Activated CD8-positive, alpha-beta memory T cell treated with anti-CD3 and anti-CD28 coated beads for 48 hours (primary cell): ENCODE data around the gene VASH1.
A peak's percentile ranks its signal among the peaks of the same experiment; 100 is the strongest.

Experiments used
- DNase-seq, 3 experiments: peaks; one replicate each; pipeline ENCODE4 v3.0.0-alpha.2; 2020; ENCODE audit warnings: low read depth in 2 of 3, low spot score in 2 of 3

Gene VASH1

DNA sequence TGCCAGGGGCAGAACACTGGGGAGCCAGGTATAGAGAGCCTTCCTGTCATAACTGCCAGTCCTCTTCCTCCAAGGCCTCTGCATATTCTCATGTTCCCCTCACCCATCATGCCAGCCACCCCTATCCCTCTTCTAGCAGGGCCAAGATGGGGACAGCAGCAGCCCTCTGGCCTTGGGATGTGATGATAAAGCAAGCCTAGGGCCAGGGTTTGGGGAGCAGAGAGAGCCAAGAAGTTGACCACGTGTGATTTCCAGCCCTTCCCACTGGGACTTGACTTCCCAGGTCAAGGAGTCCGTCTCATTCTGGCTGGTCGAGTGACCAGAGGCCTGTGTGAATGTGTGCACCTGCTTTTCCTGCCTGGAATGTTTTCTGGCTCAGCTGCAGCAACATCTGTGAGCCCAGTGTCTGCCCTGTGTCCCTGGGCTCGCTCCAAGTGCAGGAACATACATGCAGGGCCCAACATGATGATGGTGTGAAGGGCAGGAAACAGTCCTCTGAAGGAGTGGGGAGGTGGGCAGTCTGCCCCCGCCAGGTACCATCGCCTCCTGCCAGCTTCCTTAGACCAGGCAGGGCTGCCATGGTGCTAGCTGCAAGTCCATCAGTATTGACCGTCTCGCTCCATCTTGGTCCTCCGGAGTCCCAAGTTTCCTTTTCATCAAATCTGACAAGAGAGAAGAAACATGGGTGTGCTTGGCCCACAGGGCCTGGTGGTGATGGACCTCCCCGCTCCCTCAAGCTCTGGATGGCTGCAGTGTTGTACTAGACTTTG lies 21.0 kb downstream of the VASH1 start:
- no peak for DNase-seq

DNA sequence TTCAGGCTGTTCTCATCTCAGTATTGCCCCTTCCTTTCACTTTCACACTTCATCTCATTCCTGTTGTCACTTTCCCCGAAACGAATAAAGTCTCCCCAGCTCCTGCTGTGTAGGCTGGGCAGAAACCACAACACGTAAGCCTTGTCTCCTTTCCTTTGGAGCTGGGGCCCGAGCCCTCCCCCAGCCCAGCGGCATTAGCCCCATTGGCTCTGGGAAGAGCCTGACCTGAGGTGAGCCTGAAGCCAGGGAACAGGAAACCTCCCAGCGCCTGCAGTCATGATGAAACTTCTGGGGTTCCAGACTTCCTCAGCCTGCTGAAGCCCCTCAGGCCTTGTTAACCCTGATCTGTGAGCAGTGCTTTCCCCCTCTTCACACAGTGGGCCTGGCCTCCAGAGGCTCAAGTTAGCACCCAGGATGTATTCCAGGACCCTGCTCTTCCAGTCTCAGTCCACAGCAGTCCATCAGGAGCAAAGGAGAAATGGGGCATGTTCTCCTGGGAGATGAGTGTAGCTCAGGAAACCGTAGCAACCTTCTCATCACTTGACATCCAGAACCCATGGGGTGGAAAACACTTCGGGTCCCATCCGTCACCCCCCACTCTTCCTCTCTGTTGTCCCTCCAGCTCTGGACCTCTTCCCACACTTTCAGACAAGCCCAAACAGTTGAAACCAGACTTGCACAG lies 21.8 kb downstream of the VASH1 start:
- DNase-seq = no peak

GRCh38 chr14:76784266-76784874 lies 23.1 kb downstream of the VASH1 start:
- DNase-seq = no peak

GRCh38 chr14:76784881-76785280 lies 23.6 kb downstream of the VASH1 start:
- DNase-seq = no peak

DNA sequence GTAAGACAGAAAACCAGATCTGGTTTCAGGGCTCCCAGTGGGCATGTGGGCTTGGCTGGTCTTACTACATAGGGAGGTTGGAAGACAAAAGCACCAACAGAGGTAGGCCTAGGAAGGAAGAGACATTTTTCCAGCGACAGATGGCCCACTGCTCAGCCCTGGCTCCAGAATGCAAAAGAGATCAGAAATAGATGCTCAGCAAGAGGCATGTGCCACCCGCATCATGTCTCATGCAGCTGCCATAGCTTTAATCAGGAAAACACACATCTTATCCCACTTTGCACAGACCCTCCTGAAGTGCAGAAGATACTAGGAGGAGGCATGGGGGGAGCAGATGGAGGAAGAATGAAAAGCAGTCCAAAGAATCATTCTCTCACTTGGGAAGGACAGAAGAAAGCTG lies 25.3 kb downstream of the VASH1 start:
- no peak for DNase-seq

DNA sequence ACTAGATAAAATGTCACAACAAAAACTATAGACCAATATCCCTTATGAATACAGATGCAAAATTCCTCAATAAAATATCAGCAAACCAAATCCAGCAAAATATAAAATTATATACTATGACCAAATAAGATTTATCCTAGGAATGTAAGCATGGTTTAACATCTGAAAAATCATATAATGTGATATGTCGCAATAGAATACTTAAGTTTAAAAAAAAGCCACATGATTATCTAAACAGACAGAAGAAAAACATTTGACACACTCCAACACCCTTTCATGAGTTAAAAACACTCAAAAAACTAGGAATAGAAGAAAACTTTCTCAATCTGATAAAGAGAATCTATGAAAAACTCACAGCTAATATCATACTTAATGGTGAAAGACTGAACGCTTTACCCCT lies 31.2 kb downstream of the VASH1 start:
- DNase-seq = no peak

DNA sequence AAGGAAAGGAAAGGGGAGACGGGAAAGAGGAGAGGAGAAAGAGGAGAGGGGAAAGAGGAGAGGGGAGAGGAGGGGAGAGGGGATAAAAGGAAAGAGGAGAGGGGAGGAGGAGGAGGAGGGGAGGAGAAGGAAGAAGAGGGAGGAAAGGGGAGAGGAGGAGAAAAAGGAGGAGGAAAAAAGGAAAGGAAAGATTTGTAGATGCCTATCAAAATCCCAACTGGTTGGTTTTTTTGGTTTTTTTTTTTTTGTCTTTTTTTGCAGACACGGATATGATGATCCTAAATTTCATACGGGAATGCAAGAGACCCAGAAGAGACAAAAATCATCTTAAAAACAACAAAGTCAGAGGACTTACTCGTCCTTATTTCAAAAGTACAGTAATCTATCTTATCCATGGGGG lies 32.1 kb downstream of the VASH1 start:
- no peak for DNase-seq

DNA sequence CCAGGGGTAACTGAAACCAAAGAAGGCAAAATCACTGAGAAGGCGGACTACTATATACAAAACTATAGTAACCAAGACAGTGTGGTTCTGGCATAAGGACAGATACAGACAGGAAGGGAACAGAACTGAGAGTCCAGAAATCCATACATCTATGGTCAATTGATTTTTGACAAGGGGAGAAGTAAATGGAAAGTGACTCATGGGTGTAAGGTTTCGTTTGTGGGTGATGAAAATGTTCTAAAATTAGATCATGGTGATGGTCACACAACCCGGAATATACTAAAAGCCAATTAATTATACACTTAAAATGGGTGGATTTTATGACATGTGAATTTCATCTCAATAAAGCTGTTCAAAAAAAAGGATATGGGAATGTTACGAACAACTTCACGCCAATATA lies 32.7 kb downstream of the VASH1 start:
- DNase-seq = no peak

DNA sequence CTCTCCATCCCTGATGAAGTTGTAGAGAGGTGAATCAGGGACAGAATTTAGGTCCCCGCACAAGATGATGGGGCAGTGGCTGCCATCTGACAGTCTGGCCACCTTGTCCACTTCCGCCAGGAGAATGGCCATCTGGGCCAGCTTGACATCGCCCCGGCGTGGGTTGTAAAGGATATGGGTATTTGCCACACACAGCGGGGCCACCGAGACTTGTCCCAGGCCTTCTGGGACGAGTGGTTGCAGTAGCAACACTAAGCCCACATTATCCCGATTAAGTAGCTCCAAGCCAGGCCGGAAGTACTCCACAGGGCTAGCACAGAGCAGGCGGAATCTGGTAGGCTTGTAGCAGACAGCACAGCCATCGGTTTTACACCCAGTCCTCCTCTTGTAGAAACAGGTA lies 45.2 kb downstream of the VASH1 start:
- DNase-seq = no peak

DNA sequence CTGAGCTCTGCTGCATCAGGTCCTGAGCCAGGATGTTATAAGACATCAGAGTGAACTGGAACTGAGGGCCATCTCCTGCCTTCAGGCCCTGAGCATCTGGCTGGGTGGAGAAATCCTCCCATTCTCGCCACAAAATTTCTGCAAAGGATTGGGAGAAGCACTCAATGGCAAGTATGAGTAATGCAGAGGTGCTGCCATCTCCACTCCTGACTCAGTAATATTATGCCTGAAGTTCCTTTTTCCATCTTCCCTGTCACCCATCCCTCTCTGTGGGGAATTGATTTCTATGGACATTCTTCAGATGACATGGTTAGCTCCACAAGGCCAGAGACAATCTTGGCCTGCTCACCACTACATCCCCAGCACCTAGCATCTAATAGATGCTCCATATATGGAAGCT lies 46.7 kb downstream of the VASH1 start:
- no peak for DNase-seq

GRCh38 chr14:76808990-76809389 lies 47.7 kb downstream of the VASH1 start:
- DNase-seq = no peak

- DNase-seq = no peak
These were observed 49.3 kb downstream of the VASH1 start for GRCh38 chr14:76810525-76810924.

GRCh38 chr14:76810953-76811400 lies 49.7 kb downstream of the VASH1 start:
- DNase-seq = no peak

DNA sequence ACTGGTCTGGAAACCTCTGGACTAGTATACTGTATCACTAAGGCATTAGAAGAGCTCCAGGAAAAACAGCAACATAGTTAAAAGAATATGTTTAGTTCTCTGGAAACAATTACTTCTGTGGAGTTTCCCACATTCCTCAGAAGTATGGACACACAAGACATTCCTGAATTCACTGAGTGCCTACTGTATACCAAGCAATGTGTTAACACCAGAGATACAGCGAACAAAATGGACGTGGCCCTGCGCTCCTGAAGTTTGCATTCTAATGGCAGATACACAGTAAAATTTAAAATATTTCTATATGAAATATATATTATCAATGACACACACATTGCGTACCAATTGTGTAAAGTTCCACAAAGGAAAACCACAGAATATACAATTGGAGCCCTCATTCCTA lies 50.3 kb downstream of the VASH1 start:
- no peak for DNase-seq

DNA sequence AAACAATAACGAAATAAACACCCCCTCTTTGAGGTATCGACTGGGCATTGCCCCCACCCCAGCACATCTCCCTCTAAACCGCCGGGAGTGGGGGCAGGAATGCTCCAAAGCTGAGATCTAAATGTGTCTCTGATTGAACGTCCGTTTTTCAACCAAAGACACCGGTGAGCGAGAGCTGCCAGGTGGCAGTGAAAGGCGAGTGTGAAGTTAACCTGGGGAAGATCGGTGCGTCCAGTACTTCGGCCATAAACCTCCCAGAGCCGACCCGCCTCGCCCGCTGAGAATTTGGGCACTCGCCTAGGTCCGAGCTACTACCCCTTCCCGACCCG lies 50.8 kb downstream of the VASH1 start:
- DNase-seq = no peak

DNA sequence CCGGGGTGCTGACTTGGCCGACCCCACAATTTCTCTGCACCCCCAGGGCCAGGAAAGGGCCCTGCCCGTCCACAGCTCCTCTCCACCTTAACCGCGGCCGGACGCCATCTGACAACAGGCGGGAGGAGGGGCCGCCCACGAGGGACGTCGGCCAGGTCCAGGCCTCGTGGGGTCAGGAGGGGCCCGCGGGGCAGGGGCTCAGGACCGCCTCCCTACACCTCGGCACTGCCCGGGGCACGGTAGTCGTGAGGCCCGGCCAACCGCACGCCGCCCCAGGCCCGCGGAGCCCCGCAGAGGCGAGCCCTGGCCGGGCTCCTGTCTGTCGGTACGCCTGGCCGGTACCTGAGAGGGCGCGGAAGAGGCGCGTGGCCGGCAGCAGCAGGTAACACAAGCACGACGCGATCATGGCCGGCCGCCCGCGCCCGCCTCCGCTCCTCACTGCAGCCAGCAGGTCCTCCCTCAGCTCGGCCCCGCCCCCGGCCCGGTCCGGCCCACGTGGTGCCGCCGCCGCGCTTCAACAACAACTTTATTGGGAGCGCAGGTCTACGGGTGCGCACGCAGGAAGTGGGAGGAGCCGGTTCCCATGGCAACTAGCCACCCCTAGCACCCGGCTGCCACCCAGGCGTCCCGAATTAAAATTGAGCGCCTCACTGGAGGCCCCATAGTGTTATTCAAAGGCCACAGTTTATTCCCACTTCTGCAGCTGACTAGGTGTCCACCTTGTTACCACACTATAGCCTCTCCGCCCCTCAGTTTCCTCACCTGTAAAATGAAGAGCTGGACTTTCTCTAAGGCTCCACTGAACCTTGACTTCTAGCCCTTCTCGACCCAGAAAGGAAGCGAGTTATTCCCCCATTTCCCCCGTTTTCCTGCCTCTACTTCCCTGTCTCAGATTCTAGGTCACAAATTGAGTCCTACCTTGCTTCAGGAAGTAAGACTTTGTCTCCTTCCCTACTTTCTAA lies 51.4 kb downstream of the VASH1 start, which contains the start of gene ANGEL1:
Gene ANGEL1 (minus strand): TSS at position 461 of the 962 bp plus-strand sequence. CDS start 55 bp downstream, at position 406.
- peak; percentile 85 to 95 (median 93) for DNase-seq

DNA sequence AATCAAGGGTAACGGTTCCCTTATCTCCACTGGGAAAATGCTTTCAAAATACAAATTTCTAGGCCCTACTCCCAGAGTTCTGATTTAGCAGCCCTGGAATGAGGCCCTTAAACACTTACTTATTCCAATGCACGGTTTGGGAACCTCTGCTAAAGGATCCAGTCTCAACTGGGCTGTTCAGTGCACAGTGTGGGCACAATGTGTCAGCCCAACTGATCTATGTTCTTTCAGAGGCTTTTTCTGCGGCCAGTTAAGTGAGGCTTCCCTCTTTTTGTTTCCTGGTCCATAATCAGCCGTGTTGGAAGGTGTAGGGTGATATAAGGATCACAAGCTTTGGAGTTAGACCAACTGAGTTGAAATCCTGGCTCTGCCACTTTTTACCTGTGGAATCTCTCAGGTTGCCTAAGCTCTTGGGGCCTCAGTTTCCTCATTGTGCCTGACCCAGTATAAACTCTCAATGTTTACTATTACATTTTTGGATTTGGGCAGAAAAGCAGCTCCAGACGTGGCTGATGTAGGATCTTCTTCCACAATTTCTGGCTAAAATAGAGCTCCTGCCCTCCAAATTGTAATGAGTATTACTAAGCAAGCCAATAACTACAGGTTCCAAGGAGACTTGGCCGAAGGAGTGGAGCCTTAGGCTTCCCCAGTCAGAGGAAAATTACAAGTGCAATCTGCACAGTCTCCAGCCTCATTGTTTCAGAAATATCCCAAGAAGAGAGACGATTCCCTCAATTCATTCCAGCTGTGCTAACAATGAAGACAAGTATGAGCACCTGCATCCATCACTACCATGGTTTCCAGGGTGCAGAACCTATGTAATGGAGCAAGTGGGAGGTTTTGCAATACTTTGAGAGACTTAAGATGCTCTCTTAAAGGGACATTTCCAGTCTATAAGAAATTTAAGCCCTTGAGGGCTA lies 53.7 kb downstream of the VASH1 start:
- no peak for DNase-seq

DNA sequence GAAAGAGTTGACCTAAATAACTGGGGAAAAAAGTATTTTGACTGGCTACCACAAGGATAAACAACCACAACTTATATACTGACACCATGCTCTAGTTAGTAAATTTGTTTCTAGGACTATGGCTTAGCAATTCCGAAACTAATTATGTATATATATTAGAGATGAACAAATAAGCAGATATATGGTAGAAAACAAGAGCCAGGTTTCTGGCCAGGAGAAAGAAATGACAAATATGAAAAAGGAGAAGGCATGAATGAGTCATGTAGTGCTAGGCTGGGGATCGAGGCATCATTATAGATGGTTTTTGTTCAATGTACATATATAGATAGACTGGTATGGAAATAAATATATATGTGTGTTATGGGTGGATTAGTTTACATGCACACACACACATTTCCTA lies 59.4 kb downstream of the VASH1 start:
- DNase-seq = no peak

DNA sequence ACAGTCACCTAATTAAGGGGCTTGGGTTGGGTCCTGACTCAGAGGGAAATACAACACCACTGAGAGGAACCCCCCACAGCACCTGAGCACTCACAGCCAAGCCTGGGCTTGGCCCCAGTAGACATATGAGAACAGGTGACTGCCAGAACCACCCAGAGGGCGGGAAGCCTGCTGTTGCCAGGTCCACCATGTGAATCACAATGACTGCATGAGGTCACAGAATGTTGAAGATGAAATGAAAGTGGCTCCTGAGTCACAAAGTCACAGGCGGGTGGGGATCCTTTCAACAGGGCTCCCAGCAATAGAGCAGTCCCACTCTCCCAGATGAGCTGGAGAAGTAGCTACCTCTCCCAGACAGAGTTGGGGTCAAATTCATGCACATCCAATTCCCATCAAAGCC lies 64.9 kb downstream of the VASH1 start, which contains the start of gene LRRC74A:
Gene LRRC74A (plus strand): TSS at position 287 of the 400 bp plus-strand sequence. CDS start 290 bp downstream, outside the sequence.
- DNase-seq = no peak

DNA sequence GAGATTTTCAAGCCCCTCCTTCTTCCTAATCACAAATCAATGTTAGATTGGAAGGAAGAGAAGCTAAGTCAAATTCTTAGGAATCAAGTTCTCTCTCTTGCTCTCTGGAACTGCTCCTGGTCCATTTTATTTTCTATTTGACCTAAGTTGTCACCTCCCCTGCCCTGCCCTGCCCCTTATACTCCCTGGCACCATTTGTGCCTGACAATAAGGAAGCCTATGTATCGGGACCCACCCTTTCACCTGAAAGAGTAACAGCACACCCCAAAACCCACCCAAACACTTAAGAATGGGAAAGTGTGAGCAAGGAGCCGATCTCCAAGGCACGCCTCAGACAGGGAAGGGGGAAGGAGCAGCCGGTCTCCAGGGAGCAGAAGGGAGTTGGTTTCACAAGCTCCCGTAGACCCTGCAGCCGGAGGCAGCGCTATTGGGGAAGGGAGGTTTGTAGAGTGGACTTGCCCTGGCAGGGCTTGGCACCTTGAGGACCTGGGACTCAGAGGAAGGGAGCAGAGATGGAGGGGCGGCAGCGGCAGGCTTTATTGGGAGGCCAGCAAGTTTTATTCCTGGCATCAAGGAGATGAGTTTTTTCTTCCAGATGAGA lies 66.5 kb downstream of the VASH1 start:
- DNase-seq = no peak
